ENCODE measurements around the gene LRRIQ4.

- TF ChIP-seq POLR2A (IDR thresholded peaks at IDR 0.05), result no peak
- TF ChIP-seq, protein P1, sequence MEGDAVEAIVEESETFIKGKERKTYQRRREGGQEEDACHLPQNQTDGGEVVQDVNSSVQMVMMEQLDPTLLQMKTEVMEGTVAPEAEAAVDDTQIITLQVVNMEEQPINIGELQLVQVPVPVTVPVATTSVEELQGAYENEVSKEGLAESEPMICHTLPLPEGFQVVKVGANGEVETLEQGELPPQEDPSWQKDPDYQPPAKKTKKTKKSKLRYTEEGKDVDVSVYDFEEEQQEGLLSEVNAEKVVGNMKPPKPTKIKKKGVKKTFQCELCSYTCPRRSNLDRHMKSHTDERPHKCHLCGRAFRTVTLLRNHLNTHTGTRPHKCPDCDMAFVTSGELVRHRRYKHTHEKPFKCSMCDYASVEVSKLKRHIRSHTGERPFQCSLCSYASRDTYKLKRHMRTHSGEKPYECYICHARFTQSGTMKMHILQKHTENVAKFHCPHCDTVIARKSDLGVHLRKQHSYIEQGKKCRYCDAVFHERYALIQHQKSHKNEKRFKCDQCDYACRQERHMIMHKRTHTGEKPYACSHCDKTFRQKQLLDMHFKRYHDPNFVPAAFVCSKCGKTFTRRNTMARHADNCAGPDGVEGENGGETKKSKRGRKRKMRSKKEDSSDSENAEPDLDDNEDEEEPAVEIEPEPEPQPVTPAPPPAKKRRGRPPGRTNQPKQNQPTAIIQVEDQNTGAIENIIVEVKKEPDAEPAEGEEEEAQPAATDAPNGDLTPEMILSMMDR (IDR thresholded peaks at IDR 0.05 in 4 of 5, conservative IDR thresholded peaks at IDR 0.05 in 1 of 5), result no peak
Measured at GRCh38 chr3:169836078-169836941, 23.6 kb downstream of the LRRIQ4 start.
